HG03457 (cell line): ENCODE data around the gene TMEM151B.
"Not testable (repeated sequence)": the region's sequence is repeated elsewhere in the genome, so short reads cannot be mapped to it uniquely, and the experiment has no call there.

Experiments used
- ATAC-seq: cut with Tn5 transposase; IDR thresholded peaks from one replicate; pipeline ENCODE4 v1.9.1; 2021; ENCODE audit warnings: moderate number of reproducible peaks; ENCODE audit not compliant: unreplicated experiment

Gene TMEM151B

GRCh38 chr6:44269921-44270525 lies at the start of gene TMEM151B:
Gene TMEM151B (plus strand): TSS chr6:44270450. CDS start chr6:44270743, 293 bp downstream.
- no peak for ATAC-seq

- ATAC-seq = no peak
Measured at GRCh38 chr6:44220913-44221290, 49.3 kb upstream of the TMEM151B start.

GRCh38 chr6:44221291-44221960 lies 48.8 kb upstream of the TMEM151B start:
- no peak for ATAC-seq

GRCh38 chr6:44221961-44222335 lies 48.3 kb upstream of the TMEM151B start:
- ATAC-seq = no peak

GRCh38 chr6:44222486-44223318 lies 47.5 kb upstream of the TMEM151B start:
- ATAC-seq = no peak

GRCh38 chr6:44223319-44224028 lies 46.8 kb upstream of the TMEM151B start, which contains the start of gene SLC29A1:
Gene SLC29A1 (plus strand): TSS chr6:44223595. CDS start chr6:44227314, 3,719 bp downstream.
- ATAC-seq = no peak

GRCh38 chr6:44224029-44224964 lies 46.0 kb upstream of the TMEM151B start:
- ATAC-seq = no peak

- ATAC-seq = no peak
Measured at GRCh38 chr6:44224965-44225305, 45.3 kb upstream of the TMEM151B start.

- no peak for ATAC-seq
Measured at GRCh38 chr6:44225579-44226325, 44.5 kb upstream of the TMEM151B start.

GRCh38 chr6:44226368-44227147 lies 43.7 kb upstream of the TMEM151B start:
- no peak for ATAC-seq

GRCh38 chr6:44227148-44227793 lies 43.0 kb upstream of the TMEM151B start:
- no peak for ATAC-seq

GRCh38 chr6:44228031-44228430 lies 42.2 kb upstream of the TMEM151B start:
- no peak for ATAC-seq

- no peak for ATAC-seq
Measured at GRCh38 chr6:44228433-44228832, 41.8 kb upstream of the TMEM151B start.

GRCh38 chr6:44228836-44229235 lies 41.4 kb upstream of the TMEM151B start:
- ATAC-seq = no peak

GRCh38 chr6:44229376-44230033 lies 40.7 kb upstream of the TMEM151B start:
- ATAC-seq = no peak

- no peak for ATAC-seq
Measured at GRCh38 chr6:44230034-44230675, 40.1 kb upstream of the TMEM151B start.

- not testable (repeated sequence) for ATAC-seq
Measured at GRCh38 chr6:44231426-44231825, 38.8 kb upstream of the TMEM151B start.
